H9 (cell line): ENCODE results near the gene TNK2. TPM values are rescaled to one million over a fixed set of nuclear protein-coding genes. Genes with fewer than 3 reads are reported as not detected.

Experiments
- DNase-seq: peaks from one replicate; pipeline ENCODE4 v3.0.0-alpha.2; 2017
- H2AFZ ChIP-seq: one replicate; pipeline ENCODE4 v1.6.1; 2013; ENCODE audit warnings: mild to moderate bottlenecking, low read length, control low read depth, moderate library complexity
- H2AK5ac ChIP-seq: 2 replicates; pipeline ENCODE4 v1.6.1; 2013; ENCODE audit warnings: low read length, control low read depth, mixed read lengths; ENCODE audit not compliant: insufficient read length
- H2BK120ac ChIP-seq: one replicate; pipeline ENCODE4 v1.6.1; 2013; ENCODE audit warnings: low read depth, mild to moderate bottlenecking, low read length, control low read depth, inconsistent platforms; ENCODE audit not compliant: poor library complexity, severe bottlenecking
- H2BK12ac ChIP-seq: 2 replicates; pipeline ENCODE4 v1.6.1; 2013; ENCODE audit warnings: low read length, control low read depth, mixed read lengths, low read depth; ENCODE audit not compliant: insufficient read length
- H2BK15ac ChIP-seq: 2 replicates; pipeline ENCODE4 v1.6.1; 2013; ENCODE audit warnings: low read depth, low read length, control low read depth
- H2BK20ac ChIP-seq: one replicate; pipeline ENCODE4 v1.6.1; 2013; ENCODE audit warnings: low read depth, mild to moderate bottlenecking, low read length, control low read depth, inconsistent platforms; ENCODE audit not compliant: poor library complexity, severe bottlenecking
- H2BK5ac ChIP-seq: 2 replicates; pipeline ENCODE4 v1.6.1; 2013; ENCODE audit warnings: low read length, control low read depth, mixed read lengths; ENCODE audit not compliant: insufficient read length
- H3K14ac ChIP-seq: 2 replicates; pipeline ENCODE4 v1.6.1; 2013; ENCODE audit warnings: low read length, control low read depth; ENCODE audit not compliant: insufficient read depth
- H3K18ac ChIP-seq: 2 replicates; pipeline ENCODE4 v1.6.1; 2013; ENCODE audit warnings: low read depth, mild to moderate bottlenecking, mixed read lengths, low read length, control low read depth; ENCODE audit not compliant: insufficient read length
- H3K23ac ChIP-seq: 2 replicates; pipeline ENCODE4 v1.6.1; 2013; ENCODE audit warnings: low read length, control low read depth, mixed read lengths, low read depth; ENCODE audit not compliant: insufficient read length
- H3K23me2 ChIP-seq: 2 replicates; pipeline ENCODE4 v1.6.1; 2013; ENCODE audit warnings: low read depth, mild to moderate bottlenecking, mixed read lengths, low read length, control low read depth; ENCODE audit not compliant: insufficient read length, poor library complexity, severe bottlenecking
- H3K27ac ChIP-seq: 2 replicates; pipeline ENCODE4 v1.5.1; 2013; ENCODE audit warnings: low read length, control low read depth, mixed read lengths, low read depth; ENCODE audit not compliant: insufficient read length
- H3K27me3 ChIP-seq: 2 replicates; pipeline ENCODE4 v1.6.1; 2013; ENCODE audit warnings: low read length, control low read depth, inconsistent platforms; ENCODE audit not compliant: insufficient read depth
- H3K4ac ChIP-seq: 2 replicates; pipeline ENCODE4 v1.6.1; 2013; ENCODE audit warnings: low read depth, mild to moderate bottlenecking, control low read depth, inconsistent platforms, low read length, moderate library complexity
- H3K4me1 ChIP-seq: 2 replicates; pipeline ENCODE4 v1.6.1; 2013; ENCODE audit warnings: low read length, control low read depth, inconsistent platforms; ENCODE audit not compliant: insufficient read depth
- H3K4me2 ChIP-seq: 2 replicates; pipeline ENCODE4 v1.6.1; 2013; ENCODE audit warnings: low read length, control low read depth, mixed read lengths; ENCODE audit not compliant: insufficient read length, insufficient read depth
- H3K56ac ChIP-seq: 2 replicates; pipeline ENCODE4 v1.6.1; 2013; ENCODE audit warnings: low read depth, mild to moderate bottlenecking, mixed read lengths, low read length, control low read depth; ENCODE audit not compliant: insufficient read length
- H3K79me1 ChIP-seq: 2 replicates; pipeline ENCODE4 v1.6.1; 2013; ENCODE audit warnings: low read depth, mild to moderate bottlenecking, moderate library complexity, low read length, control low read depth, inconsistent platforms; ENCODE audit not compliant: insufficient read depth, poor library complexity, severe bottlenecking
- H3K79me2 ChIP-seq: 2 replicates; pipeline ENCODE4 v1.6.1; 2013; ENCODE audit warnings: low read length, control low read depth, inconsistent platforms; ENCODE audit not compliant: insufficient read depth
- H3K9ac ChIP-seq: 2 replicates; pipeline ENCODE4 v1.6.1; 2013; ENCODE audit warnings: low read length, control low read depth, mixed read lengths; ENCODE audit not compliant: insufficient read length; ENCODE audit errors: extremely low read depth
- H3K9me3 ChIP-seq: one replicate; pipeline ENCODE4 v1.6.1; 2013; ENCODE audit warnings: low read depth, low read length, inconsistent platforms; ENCODE audit not compliant: control insufficient read depth
- H3T11ph ChIP-seq: one replicate; pipeline ENCODE4 v1.6.1; 2013; ENCODE audit warnings: mild to moderate bottlenecking, low read length, control low read depth, inconsistent platforms
- H4K20me1 ChIP-seq: one replicate; pipeline ENCODE4 v1.6.1; 2013; ENCODE audit not compliant: control insufficient read depth, insufficient read length, insufficient read depth
- H4K5ac ChIP-seq: 2 replicates; pipeline ENCODE4 v1.6.1; 2013; ENCODE audit warnings: low read depth, mild to moderate bottlenecking, mixed read lengths, low read length, control low read depth; ENCODE audit not compliant: insufficient read length
- H4K8ac ChIP-seq: replicated peaks from 2 replicates; pipeline ENCODE4 v1.6.1; 2013; ENCODE audit warnings: low read length, control low read depth, mixed read lengths, low read depth; ENCODE audit not compliant: insufficient read length
- H4K91ac ChIP-seq: 2 replicates; pipeline ENCODE4 v1.6.1; 2013; ENCODE audit warnings: low read depth, mild to moderate bottlenecking, moderate library complexity, mixed read lengths, low read length, control low read depth; ENCODE audit not compliant: insufficient read length
- H3K27ac Mint-ChIP-seq, 3 experiments: 2 replicates in 2 of 3; 3 replicates in 1 of 3; pipeline ENCODE4 v1.8.0; 2020 to 2021; ENCODE audit warnings: mixed read lengths in 3 of 3, mild to moderate bottlenecking in 1 of 3, moderate library complexity in 1 of 3
- H3K27me3 Mint-ChIP-seq: 2 replicates; pipeline ENCODE4 v1.8.0; 2021; ENCODE audit warnings: low read depth, mild to moderate bottlenecking, moderate library complexity, mixed read lengths
- H3K36me3 Mint-ChIP-seq, 3 experiments: 2 replicates in 2 of 3; 3 replicates in 1 of 3; pipeline ENCODE4 v1.8.0; 2020 to 2021; ENCODE audit warnings: low read depth in 3 of 3, mixed read lengths in 3 of 3; ENCODE audit not compliant: insufficient read depth in 1 of 3
- H3K4me1 Mint-ChIP-seq, 2 experiments: 2 replicates each; pipeline ENCODE4 v1.8.0; 2020; ENCODE audit warnings: mixed read lengths in 2 of 2
- H3K4me3 Mint-ChIP-seq, 2 experiments: 2 replicates in 1 of 2; 3 replicates in 1 of 2; pipeline ENCODE4 v1.8.0; 2020 to 2021; ENCODE audit warnings: mild to moderate bottlenecking in 2 of 2, mixed read lengths in 2 of 2, moderate library complexity in 1 of 2
- H3K9me3 Mint-ChIP-seq, 2 experiments: 2 replicates in 1 of 2; 3 replicates in 1 of 2; pipeline ENCODE4 v1.8.0; 2020; ENCODE audit warnings: mild to moderate bottlenecking in 2 of 2, mixed read lengths in 2 of 2, moderate library complexity in 1 of 2
- WGBS: extraction: QIAGEN DNeasy Blood & Tissue Kit; methylation state at CpG from one replicate; pipeline ENCODE4 v1.1.7; 2013; ENCODE audit warnings: missing lambda C conversion rate, low lambda C conversion rate, mixed read lengths; ENCODE audit not compliant: insufficient read length; ENCODE audit errors: extremely low coverage; 5-methylcytosine and 5-hydroxymethylcytosine counted together
- total RNA-seq: library from RNA; stranded (reverse); gene quantifications from 2 replicates; pipeline ENCODE4 v1.2.1, GENCODE V29; 2021
- TF ChIP-seq, protein P1 (sequence below): fragments of 200-600 bp; sonication (generic); conservative IDR thresholded peaks from 3 replicates; pipeline ENCODE4 v1.8.0; 2021; ENCODE audit warnings: antibody characterized with exemption, mild to moderate bottlenecking

TNK2 gene
- total RNA-seq, 1 experiment from 2014 or later: 34.5 TPM

DNA sequence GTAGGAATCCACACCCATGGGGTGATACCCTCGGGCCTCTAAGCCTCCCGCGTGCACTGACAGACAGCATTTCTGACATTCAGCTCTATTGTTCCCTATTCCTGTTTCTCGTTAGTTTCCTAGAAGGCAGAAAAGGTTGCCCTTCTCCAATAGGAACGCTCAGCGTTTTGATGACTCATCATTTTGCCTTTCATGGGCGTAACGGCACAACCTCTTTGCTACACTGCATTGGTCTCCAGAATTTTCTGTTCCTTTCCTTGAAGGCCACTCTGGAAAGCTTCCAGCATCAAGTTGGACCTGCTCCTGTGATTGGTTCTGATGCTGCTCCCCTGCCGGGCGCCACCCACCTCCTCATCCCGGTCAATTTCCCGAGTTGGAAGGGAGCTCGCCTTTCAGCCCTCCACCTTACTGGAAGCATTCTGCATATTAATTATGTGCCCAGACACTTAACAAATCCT lies 13.0 kb upstream of the TNK2 start:
- H4K20me1 ChIP-seq: no peaks in the 10 kb centered on the region
- H4K5ac ChIP-seq: no peak overlapping the region
- H3K56ac ChIP-seq: no peak overlapping the region
- H3K18ac ChIP-seq: no peak overlapping the region
- Mint-ChIP-seq H3K27me3 (peaks cover 65% of the 10 kb centered on the region), H3K27ac (no peak overlapping the region; a peak in 1 of 7 replicates), H3K4me1 (peaks cover 9% of the 10 kb centered on the region in 2 experiments), H3K36me3 (no peaks in the 10 kb centered on the region), H3K9me3 (no peaks in the 10 kb centered on the region), H3K4me3 (no peak overlapping the region; a peak in 1 of 5 replicates)
- H4K8ac ChIP-seq: no peak overlapping the region
- H3K79me2 ChIP-seq: no peaks in the 10 kb centered on the region
- H3K27ac ChIP-seq: no peak overlapping the region
- H4K91ac ChIP-seq: no peak overlapping the region
- TF ChIP-seq, protein P1, sequence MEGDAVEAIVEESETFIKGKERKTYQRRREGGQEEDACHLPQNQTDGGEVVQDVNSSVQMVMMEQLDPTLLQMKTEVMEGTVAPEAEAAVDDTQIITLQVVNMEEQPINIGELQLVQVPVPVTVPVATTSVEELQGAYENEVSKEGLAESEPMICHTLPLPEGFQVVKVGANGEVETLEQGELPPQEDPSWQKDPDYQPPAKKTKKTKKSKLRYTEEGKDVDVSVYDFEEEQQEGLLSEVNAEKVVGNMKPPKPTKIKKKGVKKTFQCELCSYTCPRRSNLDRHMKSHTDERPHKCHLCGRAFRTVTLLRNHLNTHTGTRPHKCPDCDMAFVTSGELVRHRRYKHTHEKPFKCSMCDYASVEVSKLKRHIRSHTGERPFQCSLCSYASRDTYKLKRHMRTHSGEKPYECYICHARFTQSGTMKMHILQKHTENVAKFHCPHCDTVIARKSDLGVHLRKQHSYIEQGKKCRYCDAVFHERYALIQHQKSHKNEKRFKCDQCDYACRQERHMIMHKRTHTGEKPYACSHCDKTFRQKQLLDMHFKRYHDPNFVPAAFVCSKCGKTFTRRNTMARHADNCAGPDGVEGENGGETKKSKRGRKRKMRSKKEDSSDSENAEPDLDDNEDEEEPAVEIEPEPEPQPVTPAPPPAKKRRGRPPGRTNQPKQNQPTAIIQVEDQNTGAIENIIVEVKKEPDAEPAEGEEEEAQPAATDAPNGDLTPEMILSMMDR: no peak
- no peaks in the 10 kb centered on the region for H3K23me2 ChIP-seq
- H3K23ac ChIP-seq: no peak overlapping the region
- H3K79me1 ChIP-seq: no peaks in the 10 kb centered on the region
- H2BK15ac ChIP-seq: no peak overlapping the region
- DNase-seq: peak; percentile 38
- H2BK20ac ChIP-seq: no peak overlapping the region
- no peak overlapping the region for H2BK5ac ChIP-seq
- H3K4me2 ChIP-seq: no peak overlapping the region
- H2BK120ac ChIP-seq: no peak overlapping the region
- H3K4me1 ChIP-seq: no peaks in the 10 kb centered on the region; the same call in 1 of the 2 replicates
- H2AK5ac ChIP-seq: no peak overlapping the region
- H3T11ph ChIP-seq: no peak overlapping the region
- WGBS: no CpG with 5 or more reads among the region's 13 CpGs
- no peak overlapping the region for H3K4ac ChIP-seq
- no peaks in the 10 kb centered on the region for H3K27me3 ChIP-seq
- H2BK12ac ChIP-seq: no peak overlapping the region
- H3K9ac ChIP-seq: no peak overlapping the region
- no peak overlapping the region for H3K14ac ChIP-seq
- no peaks in the 10 kb centered on the region for H3K9me3 ChIP-seq
- H2AFZ ChIP-seq: no peak overlapping the region
